Brain microvascular endothelial cell (primary cell): Measurements from ENCODE around the gene VPS50.
A peak's percentile ranks its signal among the peaks of the same experiment; 100 is the strongest.

Experiments used
- DNase-seq: peaks from one replicate; pipeline ENCODE4 v3.0.0-alpha.2; 2020
- H3K27ac ChIP-seq: fragments of 250-450 bp; sonication (Bioruptor Pico); 2 replicates; pipeline ENCODE4 v1.5.1; 2020; ENCODE audit warnings: mild to moderate bottlenecking, moderate library complexity
- H3K27me3 ChIP-seq: fragments of 250-450 bp; sonication (Bioruptor Pico); replicated peaks from 2 replicates; pipeline ENCODE4 v1.5.1; 2020; ENCODE audit warnings: mild to moderate bottlenecking
- H3K36me3 ChIP-seq: fragments of 250-450 bp; sonication (Bioruptor Pico); replicated peaks from 2 replicates; pipeline ENCODE4 v1.5.1; 2020; ENCODE audit warnings: mild to moderate bottlenecking
- H3K4me3 ChIP-seq: 2 replicates; pipeline ENCODE4 v1.5.1; 2011; ENCODE audit warnings: low read depth, mild to moderate bottlenecking, control low read depth, low read length, moderate library complexity
- CTCF ChIP-seq: IDR thresholded peaks from 2 replicates; pipeline ENCODE4 v1.5.1; 2011; ENCODE audit warnings: low read depth, mild to moderate bottlenecking, moderate library complexity, low read length, control low read depth, inconsistent platforms; ENCODE audit errors: missing control alignments
- in situ Hi-C: cut with HindIII; loops from 2 replicates; pipeline ENCODE4 v1.10.0; 2017; ENCODE audit warnings: low sequenced_read_pairs, low pct_ligation_motif_present

Gene VPS50

DNA sequence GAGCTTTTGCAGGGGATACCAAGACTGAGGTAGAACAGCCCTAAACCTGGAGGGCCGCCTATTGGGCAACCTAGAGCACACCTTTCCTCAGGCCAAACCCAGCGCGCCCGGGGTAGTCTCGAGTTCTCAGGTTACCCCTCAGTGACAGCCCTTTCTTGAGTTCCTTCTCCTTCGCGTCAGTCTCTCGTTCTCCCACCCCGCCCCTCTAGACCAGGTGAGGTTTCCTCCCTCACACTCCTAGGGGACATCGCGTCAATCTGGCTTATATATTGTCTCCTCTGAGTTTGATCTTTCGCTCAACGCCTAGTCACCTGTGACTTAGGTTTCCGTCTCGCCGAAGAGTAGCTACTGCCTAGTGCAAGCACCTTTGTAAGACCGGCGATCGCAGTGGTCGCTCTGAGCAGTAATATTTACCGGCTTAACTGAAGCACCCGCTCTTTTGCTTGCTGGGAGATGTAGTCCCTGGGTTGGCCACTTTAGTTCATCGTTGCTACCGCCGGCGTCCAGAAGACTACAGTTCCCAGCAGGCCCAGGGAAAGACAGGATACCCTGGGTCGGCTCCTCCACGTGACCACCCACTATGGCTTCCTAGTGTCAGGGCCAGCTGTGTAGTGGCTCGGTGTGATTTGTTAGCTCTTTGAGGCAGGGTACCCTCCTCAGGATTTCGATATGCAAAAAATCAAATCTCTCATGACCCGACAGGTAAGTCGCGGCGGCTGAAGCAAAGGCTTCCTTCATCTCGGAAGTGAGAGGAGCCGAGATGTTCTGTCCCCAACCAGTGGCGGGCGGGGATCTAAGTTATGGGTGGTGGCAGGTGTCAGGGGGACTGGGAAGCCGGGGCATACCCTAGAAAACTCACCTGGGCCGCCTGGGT, at the start of gene VPS50:
VPS50 (plus strand) TSS at position 568 of the 874 bp plus-strand sequence; CDS start at position 670, 102 bp downstream.
- Histone ChIP-seq H3K27me3 (no peaks in the 10 kb centered on the region), H3K36me3 (no peaks in the 10 kb centered on the region), H3K4me3 (peak within 1 kb of the TSS; percentile 92), H3K27ac (no peak within 1 kb of the TSS)
- no peak for TF ChIP-seq CTCF
- in situ Hi-C loops, result no loop called here
- peak; percentile 98 for DNase-seq

- DNase-seq, result peak; percentile 51
- in situ Hi-C loops, result no loop called here
- peak overlapping the region; percentile 28 for H3K27ac ChIP-seq
- TF ChIP-seq CTCF, result no peak
- no peak overlapping the region for H3K4me3 ChIP-seq
- no peaks in the 10 kb centered on the region for H3K36me3 ChIP-seq
- H3K27me3 ChIP-seq, result peaks cover 7% of the 10 kb centered on the region
These were observed 46.7 kb upstream of the VPS50 start for GRCh38 chr7:93185303-93186027.

- Histone ChIP-seq H3K4me3 (no peak overlapping the region), H3K36me3 (no peaks in the 10 kb centered on the region), H3K27me3 (peaks cover 20% of the 10 kb centered on the region), H3K27ac (no peak overlapping the region)
- DNase-seq, result no peak
- in situ Hi-C loops, result no loop called here
- TF ChIP-seq CTCF, result no peak
These were observed 43.1 kb upstream of the VPS50 start for GRCh38 chr7:93188870-93189634.

- Histone ChIP-seq H3K4me3 (no peak overlapping the region), H3K36me3 (no peaks in the 10 kb centered on the region), H3K27ac (no peak overlapping the region), H3K27me3 (peaks cover 20% of the 10 kb centered on the region)
- DNase-seq, result peak; percentile 4
- no peak for TF ChIP-seq CTCF
- in situ Hi-C loops, result no loop called here
These were observed 37.8 kb upstream of the VPS50 start for GRCh38 chr7:93194386-93194785.

DNA sequence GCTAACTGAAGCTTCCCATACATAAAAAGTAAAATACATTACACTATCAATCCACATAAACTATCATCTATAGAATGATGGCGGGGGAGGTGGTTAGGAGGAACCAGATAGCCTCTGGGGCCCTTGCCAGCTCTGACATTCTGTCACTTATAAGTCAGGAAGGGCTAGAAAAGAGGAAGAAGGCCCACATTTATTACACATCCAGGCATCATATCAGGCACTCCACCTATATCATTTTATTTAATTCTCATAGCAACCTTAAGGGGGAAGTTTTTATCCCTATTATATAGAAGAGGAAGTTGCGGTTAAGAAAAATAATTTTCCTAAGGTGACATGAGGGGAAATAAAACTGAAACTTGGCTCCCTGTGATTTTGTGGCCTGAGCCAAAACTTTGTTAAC, 35.8 kb upstream of the VPS50 start:
- Histone ChIP-seq H3K27me3 (peaks cover 11% of the 10 kb centered on the region), H3K36me3 (no peaks in the 10 kb centered on the region), H3K27ac (no peak overlapping the region), H3K4me3 (no peak overlapping the region)
- no peak for DNase-seq
- no peak for TF ChIP-seq CTCF
- in situ Hi-C loops, result no loop called here
